ENCODE results near the gene MED12.

GRCh38 chrX:71081330-71082123 is 36.9 kb upstream of the MED12 start:
- TF ChIP-seq POLR2AphosphoS5 (IDR thresholded peaks at IDR 0.05) = no peak
- TF ChIP-seq CTCF (IDR thresholded peaks at IDR 0.05) = no peak
- TF ChIP-seq EP300 (IDR thresholded peaks at IDR 0.05) = no peak
- no peak for TF ChIP-seq POLR2A (IDR thresholded peaks at IDR 0.05)
